ENCODE measurements around the gene DIPK2B.

Gene DIPK2B, protein sequence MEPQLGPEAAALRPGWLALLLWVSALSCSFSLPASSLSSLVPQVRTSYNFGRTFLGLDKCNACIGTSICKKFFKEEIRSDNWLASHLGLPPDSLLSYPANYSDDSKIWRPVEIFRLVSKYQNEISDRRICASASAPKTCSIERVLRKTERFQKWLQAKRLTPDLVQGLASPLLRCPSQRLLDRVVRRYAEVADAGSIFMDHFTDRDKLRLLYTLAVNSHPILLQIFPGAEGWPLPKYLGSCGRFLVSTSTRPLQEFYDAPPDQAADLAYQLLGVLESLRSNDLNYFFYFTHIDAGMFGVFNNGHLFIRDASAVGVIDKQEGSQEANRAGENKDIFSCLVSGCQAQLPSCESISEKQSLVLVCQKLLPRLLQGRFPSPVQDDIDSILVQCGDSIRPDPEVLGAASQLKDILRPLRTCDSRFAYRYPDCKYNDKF

DNA sequence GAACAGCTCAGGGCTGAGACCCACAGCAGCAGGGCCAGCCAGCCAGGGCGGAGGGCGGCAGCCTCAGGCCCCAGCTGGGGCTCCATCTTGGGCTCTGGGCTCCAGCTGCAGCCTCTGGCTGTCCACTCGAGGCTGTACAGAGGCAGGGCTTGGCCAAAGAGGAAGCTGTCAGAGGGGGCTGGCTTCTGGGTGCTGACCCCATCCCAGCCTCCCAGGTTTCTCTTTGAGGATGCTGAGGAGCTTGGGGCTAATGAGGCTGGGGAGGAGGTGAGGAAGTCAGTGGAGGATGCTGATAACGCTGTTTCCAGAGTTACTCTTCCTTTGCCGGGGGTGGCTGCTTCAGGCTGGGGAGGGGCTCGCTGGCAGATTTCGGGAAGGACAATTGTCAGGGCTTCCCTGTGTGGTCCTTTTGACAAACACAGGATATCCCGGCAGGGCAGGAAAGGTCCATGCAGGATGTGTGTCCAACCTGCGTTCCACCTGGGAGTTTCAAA lies at the start of gene DIPK2B:
Gene DIPK2B, minus strand, starts transcription at position 136 of the 494 bp plus-strand sequence. Its CDS starts 50 bp downstream, at position 86.
- Histone ChIP-seq H3K36me3 (ENCODE audit: control insufficient read depth, insufficient read depth, low read length) (no peaks in the 10 kb centered on the region), H3K9ac (ENCODE audit: low read length) (no peak within 1 kb of the TSS), H3K4me3 (ENCODE audit: low read length) (no peak within 1 kb of the TSS), H3K27me3 (ENCODE audit: control insufficient read depth, insufficient read depth, low read length) (no peaks in the 10 kb centered on the region), H3K4me1 (ENCODE audit: control insufficient read depth, insufficient read depth, low read length) (peaks cover 6% of the 10 kb centered on the region), H3K9me3 (ENCODE audit: control insufficient read depth, low read length) (no peaks in the 10 kb centered on the region)

DNA sequence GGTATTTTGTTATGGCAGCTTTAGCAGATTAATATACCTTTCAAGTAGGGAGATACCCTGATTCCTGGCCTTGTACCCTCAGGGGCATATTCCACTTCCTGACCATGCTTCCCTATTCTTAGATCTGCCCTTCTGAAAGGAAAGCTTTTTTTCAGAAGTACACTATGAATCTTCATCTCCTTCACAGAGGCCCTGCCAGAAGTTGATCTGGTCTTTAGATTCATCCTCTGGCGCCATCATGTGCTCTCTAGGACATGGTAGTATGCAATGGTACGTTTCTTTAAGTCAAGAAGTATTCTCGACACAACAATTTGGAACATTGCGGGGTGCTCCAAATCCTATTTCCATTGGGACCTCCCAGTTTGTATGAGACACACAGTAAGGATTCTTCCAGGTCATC lies 39.6 kb upstream of the DIPK2B start:
- Histone ChIP-seq H3K36me3 (ENCODE audit: control insufficient read depth, insufficient read depth, low read length) (no peaks in the 10 kb centered on the region), H3K27me3 (ENCODE audit: control insufficient read depth, insufficient read depth, low read length) (no peaks in the 10 kb centered on the region), H3K4me1 (ENCODE audit: control insufficient read depth, insufficient read depth, low read length) (no peaks in the 10 kb centered on the region), H3K9me3 (ENCODE audit: control insufficient read depth, low read length) (no peaks in the 10 kb centered on the region), H3K4me3 (ENCODE audit: low read length) (no peak overlapping the region), H3K9ac (ENCODE audit: low read length) (no peak overlapping the region)

DNA sequence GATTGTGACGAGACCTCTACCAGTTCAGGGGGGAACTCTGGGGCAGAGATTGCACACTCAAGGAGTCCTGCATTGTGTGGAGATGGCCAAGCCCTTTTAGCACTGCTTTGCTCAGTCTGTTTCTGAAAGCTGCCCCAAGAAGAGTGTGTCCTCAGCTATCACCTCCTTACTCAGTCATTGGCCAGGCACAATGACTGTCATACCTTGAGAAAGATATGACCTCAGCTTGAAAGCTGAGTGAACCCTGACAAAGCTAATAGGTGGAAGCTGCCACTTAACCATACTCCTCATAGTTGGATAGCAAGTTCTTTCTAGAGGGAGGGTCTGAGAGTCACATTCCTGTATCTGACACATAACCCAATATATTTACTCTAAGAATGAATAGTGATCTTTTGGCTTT lies 37.8 kb upstream of the DIPK2B start:
- Histone ChIP-seq H3K4me1 (ENCODE audit: control insufficient read depth, insufficient read depth, low read length) (no peaks in the 10 kb centered on the region), H3K9ac (ENCODE audit: low read length) (no peak overlapping the region), H3K9me3 (ENCODE audit: control insufficient read depth, low read length) (no peaks in the 10 kb centered on the region), H3K4me3 (ENCODE audit: low read length) (no peak overlapping the region), H3K27me3 (ENCODE audit: control insufficient read depth, insufficient read depth, low read length) (no peaks in the 10 kb centered on the region), H3K36me3 (ENCODE audit: control insufficient read depth, insufficient read depth, low read length) (no peaks in the 10 kb centered on the region)

DNA sequence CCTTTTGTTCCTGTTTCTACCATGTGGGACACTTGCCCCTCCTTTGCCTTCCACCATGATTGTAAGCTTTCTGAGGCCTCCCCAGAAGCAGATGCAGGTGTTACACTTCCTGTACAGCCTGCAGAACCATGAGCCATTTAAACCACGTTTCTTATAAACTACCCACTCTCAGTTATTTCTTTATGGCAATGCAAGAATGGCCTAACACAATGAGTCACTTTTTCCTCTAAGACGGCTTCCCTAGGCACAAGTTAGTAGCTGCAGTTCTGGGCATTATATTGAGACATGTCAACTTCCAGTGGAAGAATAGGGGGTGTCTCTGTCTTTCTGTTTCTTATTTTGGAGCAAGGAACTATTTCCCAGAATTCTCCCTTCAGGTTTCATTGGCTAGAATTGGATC lies 32.9 kb upstream of the DIPK2B start:
- Histone ChIP-seq H3K9ac (ENCODE audit: low read length) (no peak overlapping the region), H3K36me3 (ENCODE audit: control insufficient read depth, insufficient read depth, low read length) (no peaks in the 10 kb centered on the region), H3K4me3 (ENCODE audit: low read length) (no peak overlapping the region), H3K9me3 (ENCODE audit: control insufficient read depth, low read length) (no peaks in the 10 kb centered on the region), H3K27me3 (ENCODE audit: control insufficient read depth, insufficient read depth, low read length) (no peaks in the 10 kb centered on the region), H3K4me1 (ENCODE audit: control insufficient read depth, insufficient read depth, low read length) (no peaks in the 10 kb centered on the region)

DNA sequence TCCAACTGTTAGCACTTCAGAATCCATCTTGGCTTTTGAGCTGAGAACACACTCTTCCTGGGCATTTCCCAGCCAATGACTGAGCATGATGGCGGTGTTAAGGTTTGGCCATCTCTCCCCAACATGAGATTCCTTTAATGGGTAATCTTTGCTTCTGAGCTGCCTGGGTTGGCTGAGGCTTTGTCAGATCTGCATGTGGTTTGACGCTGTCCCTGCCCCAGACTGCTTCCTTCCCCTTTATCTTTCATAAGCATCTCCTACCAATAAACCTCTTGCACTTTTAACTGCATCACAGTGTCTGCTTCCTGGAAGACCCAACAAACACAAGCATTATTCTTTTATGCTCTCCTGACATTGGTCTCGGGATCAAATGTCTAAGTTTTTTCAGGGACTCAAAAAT lies 31.5 kb upstream of the DIPK2B start:
- Histone ChIP-seq H3K9ac (ENCODE audit: low read length) (no peak overlapping the region), H3K4me3 (ENCODE audit: low read length) (no peak overlapping the region), H3K36me3 (ENCODE audit: control insufficient read depth, insufficient read depth, low read length) (no peaks in the 10 kb centered on the region), H3K9me3 (ENCODE audit: control insufficient read depth, low read length) (no peaks in the 10 kb centered on the region), H3K4me1 (ENCODE audit: control insufficient read depth, insufficient read depth, low read length) (no peaks in the 10 kb centered on the region), H3K27me3 (ENCODE audit: control insufficient read depth, insufficient read depth, low read length) (no peaks in the 10 kb centered on the region)

DNA sequence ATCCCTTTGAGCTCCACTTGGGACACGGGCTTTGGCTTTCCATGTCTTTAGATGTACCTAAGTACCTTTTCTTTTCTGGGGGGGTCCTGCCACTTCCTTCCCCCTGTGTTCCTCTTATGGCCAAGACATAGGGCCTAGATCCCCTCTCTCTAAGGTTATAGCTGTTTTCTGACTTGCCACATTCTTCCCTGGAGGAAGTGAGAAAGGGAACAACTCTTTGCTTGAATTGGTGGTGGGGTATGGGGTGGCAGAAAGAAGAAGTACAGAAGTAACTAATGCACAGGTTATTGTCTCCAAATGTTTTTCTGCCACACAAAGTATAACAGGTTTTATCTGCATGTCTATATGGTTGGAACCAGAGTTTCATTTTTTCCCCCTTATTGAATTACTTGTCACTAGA lies 29.7 kb upstream of the DIPK2B start:
- H3K27me3 ChIP-seq (ENCODE audit: control insufficient read depth, insufficient read depth, low read length), result no peaks in the 10 kb centered on the region
- no peaks in the 10 kb centered on the region for H3K36me3 ChIP-seq (ENCODE audit: control insufficient read depth, insufficient read depth, low read length)
- H3K4me1 ChIP-seq (ENCODE audit: control insufficient read depth, insufficient read depth, low read length), result no peaks in the 10 kb centered on the region
- no peak overlapping the region for H3K4me3 ChIP-seq (ENCODE audit: low read length)
- no peak overlapping the region for H3K9ac ChIP-seq (ENCODE audit: low read length)
- no peaks in the 10 kb centered on the region for H3K9me3 ChIP-seq (ENCODE audit: control insufficient read depth, low read length)

DNA sequence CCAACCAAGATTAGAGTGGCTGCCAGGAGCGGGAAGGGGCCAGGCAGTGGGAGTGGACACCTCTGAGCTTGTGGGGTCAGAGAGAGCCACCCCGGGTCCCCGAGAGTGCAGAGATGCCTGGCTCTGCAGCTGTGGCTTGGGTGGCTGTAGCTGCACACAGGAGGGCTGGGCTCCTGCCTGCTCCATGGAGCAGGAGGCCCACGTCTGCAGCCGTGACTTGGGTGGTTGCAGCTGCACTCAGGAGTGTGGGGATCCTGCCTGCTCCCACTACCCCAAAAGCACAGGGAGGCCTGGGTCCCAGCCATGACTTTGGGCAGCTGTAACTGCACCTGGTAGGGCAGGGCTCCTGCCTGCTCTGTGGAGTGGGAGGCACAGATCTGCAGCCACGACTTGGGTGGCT lies 28.7 kb upstream of the DIPK2B start:
- Histone ChIP-seq H3K9ac (ENCODE audit: low read length) (no peak overlapping the region), H3K4me3 (ENCODE audit: low read length) (no peak overlapping the region), H3K27me3 (ENCODE audit: control insufficient read depth, insufficient read depth, low read length) (no peaks in the 10 kb centered on the region), H3K36me3 (ENCODE audit: control insufficient read depth, insufficient read depth, low read length) (no peaks in the 10 kb centered on the region), H3K9me3 (ENCODE audit: control insufficient read depth, low read length) (no peaks in the 10 kb centered on the region), H3K4me1 (ENCODE audit: control insufficient read depth, insufficient read depth, low read length) (no peaks in the 10 kb centered on the region)

DNA sequence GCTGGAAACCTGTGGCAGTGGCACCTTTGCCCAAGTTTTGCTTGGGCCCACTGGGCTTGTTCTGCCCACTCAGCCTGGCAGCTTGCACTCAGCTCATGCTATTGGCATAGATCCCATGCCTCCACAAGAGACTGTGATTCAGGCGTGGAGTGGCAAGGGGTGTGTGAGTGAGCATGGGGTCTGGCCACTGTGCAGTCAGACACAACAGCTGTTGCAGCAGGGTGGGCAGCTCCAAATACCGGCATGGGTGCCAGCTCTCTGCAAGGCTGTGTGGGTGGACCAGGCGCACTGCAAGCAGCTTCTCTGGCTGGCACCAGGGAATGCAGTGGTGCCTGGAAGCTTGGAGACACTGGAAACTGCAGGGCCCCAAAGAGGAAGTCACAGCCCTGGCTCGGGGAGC lies 27.4 kb upstream of the DIPK2B start:
- Histone ChIP-seq H3K27me3 (ENCODE audit: control insufficient read depth, insufficient read depth, low read length) (no peaks in the 10 kb centered on the region), H3K4me3 (ENCODE audit: low read length) (no peak overlapping the region), H3K4me1 (ENCODE audit: control insufficient read depth, insufficient read depth, low read length) (no peaks in the 10 kb centered on the region), H3K9ac (ENCODE audit: low read length) (no peak overlapping the region), H3K36me3 (ENCODE audit: control insufficient read depth, insufficient read depth, low read length) (no peaks in the 10 kb centered on the region), H3K9me3 (ENCODE audit: control insufficient read depth, low read length) (no peaks in the 10 kb centered on the region)

DNA sequence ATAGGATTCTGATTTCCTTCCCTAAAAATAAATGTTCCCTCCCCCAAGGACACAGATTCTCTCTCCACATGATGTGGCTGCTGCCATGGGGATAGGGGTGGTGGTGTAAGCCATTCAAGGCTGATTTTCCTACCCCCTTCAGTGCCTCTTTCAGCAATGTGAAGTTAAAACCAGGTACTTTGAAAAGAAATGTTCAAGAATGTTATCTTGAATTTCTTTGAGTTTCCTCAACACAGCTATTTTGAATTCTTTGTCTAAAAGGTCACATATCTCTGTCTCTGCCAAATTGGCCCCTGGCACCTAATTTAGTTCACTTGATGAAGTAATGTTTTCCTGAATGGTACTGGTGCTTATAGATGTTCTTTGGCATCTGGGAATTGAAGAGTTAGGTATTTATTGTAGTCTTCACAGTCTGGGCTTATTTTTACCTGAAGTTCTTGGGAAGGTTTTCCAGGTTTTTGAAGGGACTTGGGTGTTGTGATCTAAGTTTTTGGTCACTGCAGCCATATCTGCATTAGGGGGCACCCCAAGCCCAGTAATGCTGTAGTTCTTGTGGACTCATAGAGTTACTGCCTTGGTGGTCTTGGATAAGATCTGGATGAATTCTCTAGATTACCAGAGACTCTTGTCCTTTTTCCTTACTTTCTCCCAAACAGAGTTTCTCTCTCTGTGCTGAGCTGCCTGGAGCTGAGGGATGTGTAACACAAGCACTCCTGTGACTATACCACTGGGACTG lies 7.6 kb upstream of the DIPK2B start:
- Histone ChIP-seq H3K4me1 (ENCODE audit: control insufficient read depth, insufficient read depth, low read length) (peaks cover 8% of the 10 kb centered on the region), H3K9ac (ENCODE audit: low read length) (no peak overlapping the region), H3K36me3 (ENCODE audit: control insufficient read depth, insufficient read depth, low read length) (no peaks in the 10 kb centered on the region), H3K9me3 (ENCODE audit: control insufficient read depth, low read length) (no peaks in the 10 kb centered on the region), H3K4me3 (ENCODE audit: low read length) (no peak overlapping the region), H3K27me3 (ENCODE audit: control insufficient read depth, insufficient read depth, low read length) (no peaks in the 10 kb centered on the region)

DNA sequence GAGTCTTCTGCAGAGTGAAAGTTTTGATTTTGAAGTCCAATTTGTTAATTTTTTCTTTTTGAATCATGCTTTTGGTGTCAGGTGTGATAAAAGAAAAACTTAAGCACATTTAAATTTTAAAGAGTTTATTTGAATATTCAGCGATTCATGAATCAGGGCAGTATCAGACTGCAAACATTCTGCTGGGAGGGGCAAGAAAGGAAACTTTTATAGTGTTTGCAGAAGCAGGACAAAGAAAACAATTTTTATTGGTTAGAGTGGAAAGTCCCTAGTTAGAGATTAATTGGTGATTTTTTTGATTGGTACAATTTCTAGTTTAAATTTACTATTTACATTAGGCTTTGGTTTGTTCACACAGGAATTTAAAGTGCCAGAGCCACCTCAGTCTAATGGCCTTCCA lies 1.5 kb upstream of the DIPK2B start:
- H3K27me3 ChIP-seq (ENCODE audit: control insufficient read depth, insufficient read depth, low read length), result no peaks in the 10 kb centered on the region
- H3K4me1 ChIP-seq (ENCODE audit: control insufficient read depth, insufficient read depth, low read length), result peaks cover 6% of the 10 kb centered on the region
- no peaks in the 10 kb centered on the region for H3K36me3 ChIP-seq (ENCODE audit: control insufficient read depth, insufficient read depth, low read length)
- no peak overlapping the region for H3K9ac ChIP-seq (ENCODE audit: low read length)
- no peak overlapping the region for H3K4me3 ChIP-seq (ENCODE audit: low read length)
- no peaks in the 10 kb centered on the region for H3K9me3 ChIP-seq (ENCODE audit: control insufficient read depth, low read length)

DNA sequence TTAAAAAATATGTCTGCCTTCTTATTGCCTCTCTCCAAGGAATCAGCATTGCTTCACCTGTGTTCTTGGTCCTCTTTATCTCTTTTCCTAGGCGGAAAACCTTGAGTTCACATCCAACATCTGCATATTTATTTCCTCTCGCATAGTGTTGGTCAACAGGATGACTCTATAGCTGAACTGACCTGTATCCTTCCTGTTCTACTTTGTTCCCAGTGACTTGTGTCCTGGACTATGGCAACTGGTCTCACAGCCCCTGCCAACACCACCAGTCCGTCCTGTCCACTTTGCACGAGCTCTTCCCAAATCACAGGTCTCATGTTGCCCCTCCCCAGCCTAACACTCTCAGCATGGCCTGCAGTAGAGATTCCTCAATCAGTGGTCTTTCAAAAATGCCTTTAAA lies 2.0 kb downstream of the DIPK2B start:
- peaks cover 6% of the 10 kb centered on the region for H3K4me1 ChIP-seq (ENCODE audit: control insufficient read depth, insufficient read depth, low read length)
- H3K36me3 ChIP-seq (ENCODE audit: control insufficient read depth, insufficient read depth, low read length), result no peaks in the 10 kb centered on the region
- H3K27me3 ChIP-seq (ENCODE audit: control insufficient read depth, insufficient read depth, low read length), result no peaks in the 10 kb centered on the region
- H3K4me3 ChIP-seq (ENCODE audit: low read length), result no peak overlapping the region
- no peak overlapping the region for H3K9ac ChIP-seq (ENCODE audit: low read length)
- no peaks in the 10 kb centered on the region for H3K9me3 ChIP-seq (ENCODE audit: control insufficient read depth, low read length)

DNA sequence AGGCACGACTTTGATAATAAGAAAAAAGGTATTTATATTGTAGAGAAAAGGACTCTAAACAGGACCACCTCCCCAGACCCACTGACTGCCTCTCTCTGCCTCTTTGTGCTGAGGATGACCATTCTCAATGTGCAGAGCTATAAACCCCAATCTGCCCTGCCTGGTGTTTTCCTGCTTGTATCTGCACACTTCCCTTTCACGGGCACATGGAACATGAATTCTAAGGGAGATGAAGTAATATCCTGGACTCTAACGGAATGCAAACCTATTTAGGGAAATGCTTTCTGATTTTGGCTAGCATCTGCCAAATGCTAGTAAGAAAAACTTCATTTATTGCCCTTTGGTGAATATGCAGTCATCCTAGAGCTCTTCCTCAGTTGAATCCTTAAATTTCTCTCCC lies 2.4 kb downstream of the DIPK2B start:
- Histone ChIP-seq H3K9me3 (ENCODE audit: control insufficient read depth, low read length) (no peaks in the 10 kb centered on the region), H3K4me1 (ENCODE audit: control insufficient read depth, insufficient read depth, low read length) (peaks cover 6% of the 10 kb centered on the region), H3K27me3 (ENCODE audit: control insufficient read depth, insufficient read depth, low read length) (no peaks in the 10 kb centered on the region), H3K4me3 (ENCODE audit: low read length) (no peak overlapping the region), H3K9ac (ENCODE audit: low read length) (no peak overlapping the region), H3K36me3 (ENCODE audit: control insufficient read depth, insufficient read depth, low read length) (no peaks in the 10 kb centered on the region)
